Fibroblast of pulmonary artery (primary cell): ENCODE data around the gene ITSN1.

ENCODE experiments used
- DNase-seq: peaks from one replicate; pipeline ENCODE4 v3.0.0-alpha.2; 2010; ENCODE audit warnings: low read depth
- H3K4me3 ChIP-seq: replicated peaks from 2 replicates; pipeline ENCODE4 v1.5.1; 2011; ENCODE audit warnings: low read depth, mild to moderate bottlenecking, control low read depth, low read length, moderate library complexity
- TF ChIP-seq, protein P1 (sequence below): IDR thresholded peaks from 2 replicates; pipeline ENCODE4 v1.5.1; 2011; ENCODE audit warnings: mild to moderate bottlenecking, control low read depth, low read length, inconsistent platforms; ENCODE audit errors: missing control alignments

ITSN1 gene

GRCh38 chr21:33847588-33848248 lies 205.4 kb downstream of the ITSN1 start:
- TF ChIP-seq, protein P1, sequence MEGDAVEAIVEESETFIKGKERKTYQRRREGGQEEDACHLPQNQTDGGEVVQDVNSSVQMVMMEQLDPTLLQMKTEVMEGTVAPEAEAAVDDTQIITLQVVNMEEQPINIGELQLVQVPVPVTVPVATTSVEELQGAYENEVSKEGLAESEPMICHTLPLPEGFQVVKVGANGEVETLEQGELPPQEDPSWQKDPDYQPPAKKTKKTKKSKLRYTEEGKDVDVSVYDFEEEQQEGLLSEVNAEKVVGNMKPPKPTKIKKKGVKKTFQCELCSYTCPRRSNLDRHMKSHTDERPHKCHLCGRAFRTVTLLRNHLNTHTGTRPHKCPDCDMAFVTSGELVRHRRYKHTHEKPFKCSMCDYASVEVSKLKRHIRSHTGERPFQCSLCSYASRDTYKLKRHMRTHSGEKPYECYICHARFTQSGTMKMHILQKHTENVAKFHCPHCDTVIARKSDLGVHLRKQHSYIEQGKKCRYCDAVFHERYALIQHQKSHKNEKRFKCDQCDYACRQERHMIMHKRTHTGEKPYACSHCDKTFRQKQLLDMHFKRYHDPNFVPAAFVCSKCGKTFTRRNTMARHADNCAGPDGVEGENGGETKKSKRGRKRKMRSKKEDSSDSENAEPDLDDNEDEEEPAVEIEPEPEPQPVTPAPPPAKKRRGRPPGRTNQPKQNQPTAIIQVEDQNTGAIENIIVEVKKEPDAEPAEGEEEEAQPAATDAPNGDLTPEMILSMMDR, result no peak
- no peak overlapping the region for H3K4me3 ChIP-seq
- DNase-seq, result no peak

GRCh38 chr21:33848249-33848953 lies 206.1 kb downstream of the ITSN1 start:
- no peak for DNase-seq
- TF ChIP-seq, protein P1, result no peak
- H3K4me3 ChIP-seq, result no peak overlapping the region

GRCh38 chr21:33849834-33850233 lies 207.5 kb downstream of the ITSN1 start:
- TF ChIP-seq, protein P1, result no peak
- H3K4me3 ChIP-seq, result no peak overlapping the region
- no peak for DNase-seq

DNA sequence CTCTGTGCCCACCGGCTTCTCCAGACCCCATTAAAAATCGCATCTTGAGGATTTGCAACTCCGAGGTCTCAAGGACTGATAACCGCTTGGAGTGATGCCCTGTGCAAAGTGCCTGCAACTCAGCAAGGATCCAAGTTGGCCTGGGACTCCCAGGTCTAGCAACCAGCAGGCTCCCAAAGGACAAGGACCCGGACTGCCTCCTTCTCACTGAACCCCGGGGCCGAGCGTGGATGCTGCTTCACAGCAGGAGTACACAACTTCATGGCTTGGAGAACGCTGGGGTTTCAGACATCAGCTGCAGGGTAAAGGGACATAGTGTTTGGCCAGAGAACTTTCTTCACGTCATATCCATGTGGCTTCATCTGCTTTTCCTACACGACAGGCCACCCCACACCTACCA lies 208.1 kb downstream of the ITSN1 start:
- no peak for DNase-seq
- TF ChIP-seq, protein P1, result no peak
- H3K4me3 ChIP-seq, result no peak overlapping the region

GRCh38 chr21:33850985-33851384 lies 208.7 kb downstream of the ITSN1 start:
- H3K4me3 ChIP-seq, result no peak overlapping the region
- TF ChIP-seq, protein P1, result no peak
- DNase-seq, result no peak

DNA sequence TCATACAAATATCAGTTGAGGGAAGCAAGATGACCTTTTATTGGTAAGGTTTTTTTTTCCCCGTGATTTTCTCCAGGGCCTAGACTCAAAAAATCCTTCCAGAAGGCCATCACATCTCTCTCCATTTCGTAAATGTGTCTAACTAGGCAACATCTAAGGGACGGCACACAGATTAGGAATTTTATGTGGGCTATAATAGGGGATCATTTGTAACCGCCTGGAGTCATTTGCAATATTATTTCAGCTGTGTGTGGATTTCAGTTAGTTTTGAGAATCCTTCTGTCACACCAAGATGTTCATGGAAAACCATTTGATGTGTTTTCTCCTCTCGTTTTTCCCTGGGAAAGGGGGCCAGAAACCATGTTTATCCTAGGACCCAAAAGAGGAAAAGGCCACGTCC lies 210.2 kb downstream of the ITSN1 start:
- H3K4me3 ChIP-seq, result no peak overlapping the region
- no peak for DNase-seq
- TF ChIP-seq, protein P1, result no peak
